GM20000 (cell line): ENCODE results near the gene ADRA2C.

Source experiments
- DNase-seq: peaks from one replicate; pipeline ENCODE4 v3.0.0; 2012; ENCODE audit warnings: low spot score
- TF ChIP-seq, protein P1 (sequence below): IDR thresholded peaks from 2 replicates; pipeline ENCODE4 v1.5.1; 2012; ENCODE audit warnings: mild to moderate bottlenecking, control low read depth; ENCODE audit errors: extremely low read depth, missing control alignments

The ADRA2C gene

GRCh38 chr4:3773552-3774001 lies 7.4 kb downstream of the ADRA2C start:
- TF ChIP-seq, protein P1, sequence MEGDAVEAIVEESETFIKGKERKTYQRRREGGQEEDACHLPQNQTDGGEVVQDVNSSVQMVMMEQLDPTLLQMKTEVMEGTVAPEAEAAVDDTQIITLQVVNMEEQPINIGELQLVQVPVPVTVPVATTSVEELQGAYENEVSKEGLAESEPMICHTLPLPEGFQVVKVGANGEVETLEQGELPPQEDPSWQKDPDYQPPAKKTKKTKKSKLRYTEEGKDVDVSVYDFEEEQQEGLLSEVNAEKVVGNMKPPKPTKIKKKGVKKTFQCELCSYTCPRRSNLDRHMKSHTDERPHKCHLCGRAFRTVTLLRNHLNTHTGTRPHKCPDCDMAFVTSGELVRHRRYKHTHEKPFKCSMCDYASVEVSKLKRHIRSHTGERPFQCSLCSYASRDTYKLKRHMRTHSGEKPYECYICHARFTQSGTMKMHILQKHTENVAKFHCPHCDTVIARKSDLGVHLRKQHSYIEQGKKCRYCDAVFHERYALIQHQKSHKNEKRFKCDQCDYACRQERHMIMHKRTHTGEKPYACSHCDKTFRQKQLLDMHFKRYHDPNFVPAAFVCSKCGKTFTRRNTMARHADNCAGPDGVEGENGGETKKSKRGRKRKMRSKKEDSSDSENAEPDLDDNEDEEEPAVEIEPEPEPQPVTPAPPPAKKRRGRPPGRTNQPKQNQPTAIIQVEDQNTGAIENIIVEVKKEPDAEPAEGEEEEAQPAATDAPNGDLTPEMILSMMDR: no peak
- no peak for DNase-seq

DNA sequence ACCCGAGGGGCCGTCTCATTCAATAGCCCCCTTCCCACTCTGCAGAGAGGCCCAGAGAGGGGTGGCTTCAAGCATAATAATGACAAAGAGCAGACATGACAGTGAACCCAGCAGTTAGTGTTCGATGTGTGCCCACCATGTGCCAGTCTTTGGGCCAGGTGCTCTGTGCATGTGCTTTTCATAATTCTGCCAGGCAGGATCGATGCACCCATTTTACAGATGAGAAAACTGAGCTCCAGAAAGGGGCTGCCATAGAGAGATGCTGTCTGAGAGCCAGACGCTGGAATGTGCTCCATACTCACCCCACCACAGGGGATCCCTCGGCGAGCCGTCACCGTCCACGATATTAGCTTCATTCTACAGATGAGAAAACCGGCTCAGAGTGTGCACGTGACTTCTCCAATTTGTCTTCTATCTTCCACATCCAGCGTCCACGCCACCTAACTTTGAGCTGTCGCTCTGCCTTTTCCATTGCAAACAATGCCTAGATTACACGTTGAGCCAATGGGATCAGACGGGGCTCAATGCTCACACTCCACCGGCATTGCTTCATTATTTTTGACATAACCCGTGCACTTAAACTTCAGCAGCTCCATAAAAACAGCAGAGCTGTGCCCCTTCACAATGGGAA lies 8.2 kb downstream of the ADRA2C start:
- TF ChIP-seq, protein P1: no peak
- no peak for DNase-seq

GRCh38 chr4:3775005-3775404 lies 8.8 kb downstream of the ADRA2C start:
- DNase-seq: no peak
- TF ChIP-seq, protein P1: no peak

DNA sequence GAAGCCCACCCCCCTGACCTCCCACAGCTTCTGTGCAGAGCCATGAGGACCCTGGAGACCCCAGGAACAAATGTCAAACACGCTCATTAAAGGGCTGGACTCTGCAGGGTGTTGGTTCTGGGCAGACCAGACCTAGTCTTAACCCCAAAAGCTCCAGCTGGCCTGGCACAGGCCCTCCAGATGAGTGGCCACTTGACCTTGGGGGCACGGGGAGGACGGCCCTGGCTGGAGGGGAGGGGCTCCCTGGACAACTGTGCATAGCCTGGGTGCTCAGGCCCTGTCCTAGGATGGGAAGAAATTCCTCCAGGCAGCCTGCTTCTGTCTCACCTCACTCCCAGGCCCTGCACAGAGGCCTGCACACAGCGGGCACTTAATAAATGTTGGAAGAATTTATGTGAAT lies 9.4 kb downstream of the ADRA2C start:
- TF ChIP-seq, protein P1: no peak
- no peak for DNase-seq

DNA sequence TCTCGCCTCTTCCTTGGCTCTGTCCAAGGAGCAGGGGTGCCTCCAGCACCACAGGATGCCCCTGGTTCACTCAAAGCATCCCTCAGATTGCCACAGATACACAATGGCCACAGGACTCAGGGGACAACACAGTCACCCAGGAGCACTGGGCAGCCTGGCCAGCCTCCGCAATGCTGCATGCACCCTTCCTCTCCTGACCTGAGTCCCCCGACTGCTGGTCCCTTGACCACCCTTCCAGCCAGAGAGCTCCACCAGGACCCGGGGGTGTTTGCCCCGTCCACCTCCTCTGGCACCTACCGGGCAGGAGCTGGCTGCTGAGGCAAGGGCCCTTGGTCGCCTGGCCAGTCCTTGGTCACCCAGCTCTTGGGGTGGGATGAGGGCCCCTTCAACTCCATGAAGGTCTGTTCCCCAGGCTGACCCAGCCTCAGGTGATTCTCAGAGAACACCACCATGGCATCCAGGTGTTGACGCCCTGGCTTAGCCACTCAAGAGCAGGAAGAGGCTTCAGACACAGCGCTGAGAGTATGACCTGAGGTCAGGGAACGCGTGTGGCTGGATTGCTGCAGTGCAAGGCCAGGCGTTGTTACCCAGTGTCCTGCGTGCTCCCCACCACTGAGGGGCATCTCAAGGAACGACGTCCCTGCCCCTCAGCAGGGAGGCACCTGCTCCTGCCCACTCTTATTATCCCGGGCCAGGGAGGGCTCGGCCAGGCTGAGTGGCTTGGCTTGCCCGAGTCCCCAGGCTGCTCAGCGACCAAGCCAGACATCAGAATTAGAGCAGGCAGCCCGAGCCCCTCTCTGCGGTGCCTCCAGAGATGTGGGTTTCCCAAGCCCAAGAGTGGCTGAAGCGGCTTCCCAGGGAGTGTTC lies 10.2 kb downstream of the ADRA2C start:
- TF ChIP-seq, protein P1: no peak
- no peak for DNase-seq

GRCh38 chr4:3777033-3777390 lies 10.8 kb downstream of the ADRA2C start:
- no peak for DNase-seq
- TF ChIP-seq, protein P1: no peak

DNA sequence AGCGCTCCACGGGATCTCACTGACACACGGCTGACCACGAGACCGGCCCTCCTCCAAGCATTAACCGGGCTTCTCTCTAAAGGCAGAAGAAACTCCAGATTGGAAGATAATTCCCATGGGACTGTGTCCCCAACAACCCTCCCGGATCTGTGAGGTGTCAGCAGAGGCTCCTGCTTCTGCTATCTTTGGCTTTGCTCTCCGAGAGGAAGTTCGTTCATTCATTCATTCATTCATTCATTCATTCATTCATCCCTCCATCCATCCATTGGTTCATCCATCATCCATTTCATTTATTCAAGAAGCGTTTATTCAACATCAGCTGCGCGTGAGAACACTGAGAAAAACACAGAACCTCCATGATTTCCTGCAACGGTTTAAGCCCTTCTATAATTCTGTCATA lies 11.5 kb downstream of the ADRA2C start:
- DNase-seq: no peak
- TF ChIP-seq, protein P1: no peak
